PFSK-1 (cell line): Measurements from ENCODE around the gene KCNV2.

ENCODE experiments used
- REST ChIP-seq, 2 experiments: IDR thresholded peaks; 2 replicates each; pipeline versions ENCODE4 v1.6.1 to v1.8.0; 2011 to 2012; ENCODE audit warnings: low read depth in 2 of 2, low read length in 2 of 2, control low read depth in 1 of 2, inconsistent platforms in 1 of 2, mild to moderate bottlenecking in 1 of 2, moderate library complexity in 1 of 2; ENCODE audit not compliant: insufficient read depth in 1 of 2
- TAF1 ChIP-seq: IDR thresholded peaks from 2 replicates; pipeline ENCODE4 v1.6.1; 2012; ENCODE audit warnings: low read length, control low read depth, borderline replicate concordance; ENCODE audit not compliant: insufficient read depth

DNA sequence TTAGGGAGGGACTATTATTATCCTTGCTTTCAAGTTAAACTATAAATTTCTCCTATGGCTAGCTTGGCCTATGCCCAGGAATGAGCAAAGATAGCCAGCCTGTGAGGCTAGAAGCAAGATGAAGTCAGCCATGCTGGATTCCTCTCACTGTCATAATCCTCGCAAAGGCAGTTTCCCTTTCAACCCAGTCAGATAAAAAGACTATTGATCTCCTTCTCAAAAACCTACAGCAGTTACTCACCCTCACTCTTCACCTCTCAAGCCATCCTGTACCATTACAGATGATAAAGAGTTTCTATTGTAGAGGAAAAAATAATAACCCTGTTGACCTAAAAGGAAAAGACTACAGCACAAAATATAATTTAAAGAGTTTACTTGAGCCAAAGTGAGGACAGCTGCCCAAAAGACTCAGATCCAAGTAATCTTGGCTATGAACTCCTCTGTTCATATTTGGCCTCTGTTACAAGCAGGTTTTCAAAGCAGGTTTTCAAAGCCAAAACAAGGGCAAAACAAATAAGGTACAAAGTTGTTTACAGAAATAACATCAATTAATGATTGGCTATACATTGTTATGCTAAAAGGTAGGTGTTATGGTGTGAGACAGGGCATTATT, 41.7 kb downstream of the KCNV2 start:
- TF ChIP-seq TAF1 (no peak), REST (IDR thresholded peaks at IDR 0.05; ENCODE audit: insufficient read depth in 1 of 2, low read depth in 2 of 2, low read length in 2 of 2) (no peak)
